Endothelial cell of coronary artery (primary cell): Measurements from ENCODE around the gene GAS2L3. TPM values are rescaled to one million over a fixed set of nuclear protein-coding genes. Genes with fewer than 3 reads are reported as not detected.

ENCODE experiments used
- total RNA-seq: library from RNA; depleted of rRNA; stranded (reverse); fragments of >200 nt; gene quantifications from 2 replicates; pipeline ENCODE4 v1.2.3, GENCODE V29; 2014

The GAS2L3 gene
- total RNA-seq: 13.6 and 28.0 TPM in 2 replicates

GRCh38 chr12:100573292-100574186 lies at the start of gene GAS2L3:
Gene GAS2L3, plus strand, starts transcription at chr12:100573684. Its CDS starts 21,221 bp downstream, at chr12:100594905.

Other genes starting within 250 kb of the GAS2L3 start
- gene SLC17A8, start 216.6 kb upstream of the GAS2L3 start, total RNA-seq: not detected in 2 replicates
- not detected in 2 replicates for gene NR1H4, start 99.8 kb upstream of the GAS2L3 start, total RNA-seq
- under 0.01 and 0.94 TPM in 2 replicates for gene ANO4, start 221.1 kb downstream of the GAS2L3 start, total RNA-seq